Adrenal gland (tissue), 5 donors: Measurements from ENCODE around the gene VPS9D1.

Experiments used
- CTCF ChIP-seq, 6 experiments: fragments of 450-650 bp in 4 of 6; fragments of 200-600 bp in 2 of 6; sonication (generic) in 1 of 6; IDR thresholded peaks; 1 replicate in 5 of 6; 2 replicates in 1 of 6; pipeline versions ENCODE4 v1.5.1 to v1.8.0; 2016 to 2021; ENCODE audit warnings: antibody characterized with exemption in 6 of 6, mild to moderate bottlenecking in 2 of 6, moderate library complexity in 1 of 6
- POLR2A ChIP-seq, 2 donors: fragments of 450-650 bp; IDR thresholded peaks; one replicate each; pipeline ENCODE4 v1.6.1; 2017; ENCODE audit warnings: antibody characterized with exemption in 2 of 2, mild to moderate bottlenecking in 2 of 2, moderate library complexity in 1 of 2
- donor health status: DM: no; HTN: no; CAD: no.

DNA sequence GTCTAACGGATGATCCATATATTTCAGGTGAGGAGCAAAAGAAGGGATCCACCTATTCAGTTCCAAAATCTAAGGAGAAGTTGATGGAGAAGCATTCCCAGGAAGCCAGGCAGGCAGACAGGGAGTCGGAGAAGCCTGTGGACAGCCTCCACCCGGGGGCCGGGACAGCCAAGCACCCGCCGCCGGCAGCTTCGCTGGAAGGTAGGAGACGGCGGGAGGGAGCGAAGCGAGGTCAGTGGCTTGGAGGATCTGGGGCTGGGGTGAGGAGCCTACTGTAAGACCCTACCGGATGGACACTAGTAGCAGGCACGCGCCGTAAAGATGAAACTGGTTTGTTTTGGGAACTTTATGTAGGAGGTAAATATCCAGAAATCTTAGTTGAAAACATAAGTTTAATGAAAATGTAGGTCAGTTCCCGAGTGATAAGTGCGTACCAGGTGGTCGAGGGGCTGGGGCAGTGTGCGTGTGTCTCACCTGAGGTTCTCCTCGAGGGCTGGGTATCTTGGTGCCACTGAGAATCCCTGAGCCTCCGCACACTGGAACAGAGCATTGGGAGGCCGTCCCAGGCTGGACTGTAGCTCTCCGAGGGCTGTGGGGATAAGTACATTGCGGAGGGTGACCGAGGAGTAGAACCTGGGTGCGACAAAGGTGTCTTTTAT lies 62.3 kb downstream of the VPS9D1 start:
- TF ChIP-seq CTCF (IDR thresholded peaks at IDR 0.05) (no peak), POLR2A (IDR thresholded peaks at IDR 0.05) (no peak)
